Ovary (tissue), 3 donors: Measurements from ENCODE around the gene ZNF76.

ENCODE experiments used
- CTCF ChIP-seq, 3 donors: fragments of 450-650 bp in 2 of 3; fragments of 200-600 bp in 1 of 3; IDR thresholded peaks; one replicate each; pipeline versions ENCODE4 v1.5.1 to v1.8.0; 2016 to 2022; ENCODE audit warnings: antibody characterized with exemption in 3 of 3, mild to moderate bottlenecking in 1 of 3
- EP300 ChIP-seq: sonication (generic); formaldehyde crosslinking; IDR thresholded peaks from one replicate; pipeline ENCODE4 v1.6.1; 2017; ENCODE audit warnings: antibody characterized with exemption
- POLR2A ChIP-seq: fragments of 450-650 bp; IDR thresholded peaks from one replicate; pipeline ENCODE4 v1.6.1; 2017; ENCODE audit warnings: antibody characterized with exemption, mild to moderate bottlenecking, moderate library complexity
- donor health status: DM: no; HTN: no; CAD: no.

- no peak for TF ChIP-seq CTCF (IDR thresholded peaks at IDR 0.05)
- TF ChIP-seq EP300, result no peak
- TF ChIP-seq POLR2A, result no peak
Observed at GRCh38 chr6:35343092-35343834, 83.7 kb downstream of the ZNF76 start.
